OCI-LY7 (cell line): ENCODE results near the gene RAB8A.

Source experiments
- CTCF ChIP-seq: fragments of 200-600 bp; sonication (generic); conservative IDR thresholded peaks from 2 replicates; pipeline ENCODE4 v1.5.1; 2014; ENCODE audit warnings: mild to moderate bottlenecking, antibody characterized with exemption, low read length, moderate library complexity, mixed read lengths
- EZH2phosphoT487 ChIP-seq: fragments of 200-600 bp; sonication (generic); IDR thresholded peaks from 2 replicates; pipeline ENCODE4 v1.6.1; 2018; ENCODE audit warnings: low read depth, borderline replicate concordance, mild to moderate bottlenecking, mixed run types, antibody characterized with exemption, low read length, moderate library complexity, mixed read lengths

DNA sequence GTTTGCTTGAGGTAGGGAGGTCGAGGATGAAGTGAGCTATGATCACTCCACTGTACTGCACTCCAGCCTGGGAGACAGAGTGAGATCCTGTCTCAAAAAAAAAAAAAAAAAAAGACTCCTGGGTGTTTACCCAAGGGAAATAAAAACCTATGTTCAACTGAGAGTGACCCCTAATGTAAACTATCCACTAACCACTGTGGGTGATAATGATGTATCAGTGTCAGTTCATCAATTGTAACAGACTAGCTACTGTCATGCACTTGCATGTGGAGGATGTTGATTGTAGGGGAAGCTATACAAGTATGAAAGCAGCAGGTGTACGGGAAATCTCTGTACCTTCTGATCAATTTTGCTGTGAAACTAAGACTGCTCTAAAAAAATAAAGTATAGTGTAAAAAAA lies 64.3 kb downstream of the RAB8A start:
- TF ChIP-seq CTCF: no peak
- TF ChIP-seq EZH2phosphoT487: no peak
